ENCODE data around the gene KCNA5.

Gene KCNA5

DNA sequence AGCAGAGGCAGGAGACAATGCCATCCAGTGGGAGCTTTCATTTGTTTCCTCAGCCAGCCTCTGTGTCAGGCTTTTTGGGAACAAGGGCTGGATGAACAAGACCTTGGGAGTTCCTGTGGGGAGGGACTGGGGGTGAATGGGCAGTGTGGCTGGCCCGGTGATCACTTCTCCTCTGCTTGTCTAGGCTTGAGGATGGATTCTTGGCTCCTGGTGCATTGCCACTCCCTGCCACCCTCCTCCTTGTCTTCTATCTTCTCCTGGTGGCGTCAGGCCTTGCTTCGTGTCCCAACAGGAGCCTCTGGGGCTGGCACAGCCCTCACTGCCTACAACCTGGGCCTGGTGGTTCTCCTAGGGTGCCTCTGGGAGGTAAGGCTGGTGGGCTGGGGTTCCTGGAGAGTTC lies 25.0 kb upstream of the KCNA5 start:
- no peak for TF ChIP-seq CTCF (IDR thresholded peaks at IDR 0.05; ENCODE audit: low read depth, low read length, missing control alignments)
- H3K4me3 ChIP-seq (ENCODE audit: low read depth, low read length): no peak overlapping the region
- in situ Hi-C loops (cut with HindIII; ENCODE audit: low pct_ligation_motif_present, low sequenced_read_pairs): no loop called here
- DNase-seq: no peak
- H3K27ac ChIP-seq: no peak overlapping the region
- H3K27me3 ChIP-seq (replicated peaks): no peaks in the 10 kb centered on the region
- H3K36me3 ChIP-seq (replicated peaks): no peaks in the 10 kb centered on the region

DNA sequence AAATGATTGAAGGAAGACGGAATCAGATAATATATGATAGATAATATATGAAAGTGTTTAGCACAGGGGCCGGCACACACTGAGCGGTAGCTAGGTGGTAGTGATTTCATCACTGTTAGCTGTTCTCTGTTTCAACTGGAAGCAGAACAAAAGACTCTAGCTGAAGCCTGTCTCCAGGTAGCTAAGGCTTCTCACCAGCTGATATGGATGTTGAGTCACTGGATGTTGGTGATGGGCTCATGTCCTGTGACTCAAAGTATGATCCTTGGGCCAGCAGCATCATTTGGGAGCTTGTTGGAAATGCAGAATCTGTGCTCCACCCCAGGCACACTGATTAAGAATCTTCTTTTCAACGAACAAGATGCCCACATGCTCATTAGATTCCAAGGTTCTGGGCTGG lies 21.7 kb upstream of the KCNA5 start:
- no peak overlapping the region for H3K27ac ChIP-seq
- TF ChIP-seq CTCF (IDR thresholded peaks at IDR 0.05; ENCODE audit: low read depth, low read length, missing control alignments): no peak
- in situ Hi-C loops (cut with HindIII; ENCODE audit: low pct_ligation_motif_present, low sequenced_read_pairs): no loop called here
- H3K27me3 ChIP-seq (replicated peaks): no peaks in the 10 kb centered on the region
- DNase-seq: no peak
- no peak overlapping the region for H3K4me3 ChIP-seq (ENCODE audit: low read depth, low read length)
- no peaks in the 10 kb centered on the region for H3K36me3 ChIP-seq (replicated peaks)

- Histone ChIP-seq H3K27me3 (replicated peaks) (no peaks in the 10 kb centered on the region), H3K4me3 (ENCODE audit: low read depth, low read length) (no peak overlapping the region), H3K36me3 (replicated peaks) (no peaks in the 10 kb centered on the region), H3K27ac (no peak overlapping the region)
- no peak for DNase-seq
- in situ Hi-C loops (cut with HindIII; ENCODE audit: low pct_ligation_motif_present, low sequenced_read_pairs): no loop called here
- TF ChIP-seq CTCF (IDR thresholded peaks at IDR 0.05; ENCODE audit: low read depth, low read length, missing control alignments): peak; percentile 93
Measured at GRCh38 chr12:5022465-5023061, 21.1 kb upstream of the KCNA5 start.

- no peak for TF ChIP-seq CTCF (IDR thresholded peaks at IDR 0.05; ENCODE audit: low read depth, low read length, missing control alignments)
- no peak for DNase-seq
- H3K36me3 ChIP-seq (replicated peaks): no peaks in the 10 kb centered on the region
- H3K27me3 ChIP-seq (replicated peaks): no peaks in the 10 kb centered on the region
- no peak overlapping the region for H3K27ac ChIP-seq
- H3K4me3 ChIP-seq (ENCODE audit: low read depth, low read length): no peak overlapping the region
- in situ Hi-C loops (cut with HindIII; ENCODE audit: low pct_ligation_motif_present, low sequenced_read_pairs): no loop called here
Measured at GRCh38 chr12:5023842-5024241, 19.8 kb upstream of the KCNA5 start.

DNA sequence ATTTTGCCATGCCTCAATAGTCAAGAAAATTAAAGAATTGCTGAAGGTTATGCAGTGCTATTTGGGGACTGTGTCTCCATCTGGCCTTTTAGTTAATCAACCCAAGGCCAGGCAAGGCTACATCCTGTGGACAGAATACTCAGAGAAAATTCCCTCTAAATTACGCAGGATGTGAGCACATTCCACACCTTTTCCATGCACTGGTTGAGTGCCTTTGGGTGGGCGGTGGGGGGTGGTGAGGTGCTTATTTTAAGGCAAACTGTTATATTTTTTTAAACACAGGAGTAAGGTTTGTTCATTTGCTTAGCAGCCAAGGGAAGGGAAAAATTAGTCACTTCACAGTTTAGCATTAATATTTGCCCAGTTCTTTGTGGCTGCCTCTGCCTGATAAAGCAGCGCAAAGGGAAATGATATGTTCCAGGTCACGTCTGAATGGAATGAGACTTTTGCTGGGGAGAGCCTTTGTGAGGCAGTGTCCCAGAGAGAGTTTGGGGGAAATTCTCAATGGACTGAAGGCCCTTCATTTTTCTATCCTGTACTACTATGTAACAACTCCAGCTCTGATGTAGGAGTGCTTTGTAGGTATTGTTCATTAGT lies 17.2 kb upstream of the KCNA5 start:
- no peak for TF ChIP-seq CTCF (IDR thresholded peaks at IDR 0.05; ENCODE audit: low read depth, low read length, missing control alignments)
- Histone ChIP-seq H3K27ac (no peak overlapping the region), H3K4me3 (ENCODE audit: low read depth, low read length) (no peak overlapping the region), H3K36me3 (replicated peaks) (no peaks in the 10 kb centered on the region), H3K27me3 (replicated peaks) (no peaks in the 10 kb centered on the region)
- DNase-seq: no peak
- in situ Hi-C loops (cut with HindIII; ENCODE audit: low pct_ligation_motif_present, low sequenced_read_pairs): no loop called here

Measured in brain microvascular endothelial cell (primary cell).